ENCODE results near the gene DCTN5.

- TF ChIP-seq CTCF (IDR thresholded peaks at IDR 0.05) (no peak), POLR2A (IDR thresholded peaks at IDR 0.05) (no peak)
Measured at GRCh38 chr16:23611936-23612335, 29.3 kb upstream of the DCTN5 start.
